HG02623 (cell line): ENCODE results near the gene ALDH3B2.
"Not testable (repeated sequence)": the region's sequence is repeated elsewhere in the genome, so short reads cannot be mapped to it uniquely, and the experiment has no call there.

Experiments
- ATAC-seq: cut with Tn5 transposase; IDR thresholded peaks from one replicate; pipeline ENCODE4 v1.9.1; 2021; ENCODE audit warnings: moderate library complexity; ENCODE audit not compliant: unreplicated experiment

Gene ALDH3B2

GRCh38 chr11:67687986-67688385 is 13.6 kb upstream of the ALDH3B2 start:
- ATAC-seq = no peak

GRCh38 chr11:67685641-67686332 is 11.4 kb upstream of the ALDH3B2 start:
- not testable (repeated sequence) for ATAC-seq

- ATAC-seq = not testable (repeated sequence)
These were observed 8.0 kb upstream of the ALDH3B2 start for GRCh38 chr11:67682126-67683034.

GRCh38 chr11:67680696-67681470 is 6.5 kb upstream of the ALDH3B2 start:
- ATAC-seq = no peak

- ATAC-seq = no peak
These were observed 780 bp upstream of the ALDH3B2 start for GRCh38 chr11:67675058-67675747.

GRCh38 chr11:67673902-67674301 is 521 bp downstream of the ALDH3B2 start:
- ATAC-seq = no peak

GRCh38 chr11:67673358-67673757 is 1.1 kb downstream of the ALDH3B2 start:
- no peak for ATAC-seq

- ATAC-seq = no peak
These were observed 3.3 kb downstream of the ALDH3B2 start for GRCh38 chr11:67671211-67671520.

GRCh38 chr11:67670316-67671210 is 3.9 kb downstream of the ALDH3B2 start:
- ATAC-seq = no peak

- no peak for ATAC-seq
These were observed 6.3 kb downstream of the ALDH3B2 start for GRCh38 chr11:67668192-67668551.

- no peak for ATAC-seq
These were observed 6.8 kb downstream of the ALDH3B2 start for GRCh38 chr11:67667490-67668191.

- no peak for ATAC-seq
These were observed 7.5 kb downstream of the ALDH3B2 start for GRCh38 chr11:67666676-67667489.

- ATAC-seq = no peak
These were observed 8.1 kb downstream of the ALDH3B2 start for GRCh38 chr11:67666303-67666645.

GRCh38 chr11:67665541-67666302 is 8.7 kb downstream of the ALDH3B2 start:
- ATAC-seq = no peak

GRCh38 chr11:67664696-67665540 is 9.5 kb downstream of the ALDH3B2 start:
- ATAC-seq = no peak

- ATAC-seq = no peak
These were observed 10.2 kb downstream of the ALDH3B2 start for GRCh38 chr11:67664213-67664585.
